Activated CD8-positive, alpha-beta memory T cell treated with anti-CD3 and anti-CD28 coated beads, Interleukin-2, amount 50 U/mL, for 24 hours (primary cell): ENCODE results near the gene TMEM198.
A peak's percentile ranks its signal among the peaks of the same experiment; 100 is the strongest.

Experiments used
- DNase-seq: peaks from one replicate; pipeline ENCODE4 v3.0.0-alpha.2; 2020; ENCODE audit errors: extremely low read depth

Gene TMEM198

DNA sequence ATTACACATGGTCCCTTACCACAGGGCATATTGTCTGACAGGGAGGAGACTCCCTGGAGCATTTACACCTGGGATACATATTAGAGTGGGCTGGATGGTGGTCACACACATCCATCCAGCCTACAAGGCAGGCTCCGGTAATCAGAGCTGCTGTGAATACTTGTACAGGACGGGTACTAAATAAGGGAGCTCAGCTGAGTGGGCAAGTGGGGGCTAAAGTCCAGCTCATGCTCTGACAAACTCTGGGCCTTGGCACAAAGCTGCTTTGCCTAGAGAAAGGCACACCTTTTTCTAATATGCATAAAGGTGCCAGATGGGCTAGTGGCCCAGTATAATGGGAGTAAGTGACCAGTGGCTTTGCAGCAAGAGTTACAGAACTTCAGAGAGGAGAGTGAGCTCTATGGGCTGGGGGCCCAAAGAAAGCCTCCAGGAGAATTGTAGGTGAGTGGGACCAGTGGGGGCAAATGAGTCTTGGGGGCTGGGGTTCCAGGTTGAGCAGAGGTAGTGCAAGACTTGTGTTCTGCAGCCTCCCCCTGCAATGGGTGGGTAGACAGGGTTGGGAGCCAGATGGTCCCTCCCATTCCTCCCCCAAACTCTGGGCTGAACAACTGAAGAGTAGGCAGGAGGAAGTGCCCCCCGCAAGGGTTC is 1.6 kb downstream of the TMEM198 start:
- no peak for DNase-seq

GRCh38 chr2:219545943-219546352 is 2.1 kb downstream of the TMEM198 start:
- no peak for DNase-seq

GRCh38 chr2:219547621-219548020 is 3.8 kb downstream of the TMEM198 start:
- no peak for DNase-seq

GRCh38 chr2:219548990-219549389 is 5.2 kb downstream of the TMEM198 start:
- no peak for DNase-seq

DNA sequence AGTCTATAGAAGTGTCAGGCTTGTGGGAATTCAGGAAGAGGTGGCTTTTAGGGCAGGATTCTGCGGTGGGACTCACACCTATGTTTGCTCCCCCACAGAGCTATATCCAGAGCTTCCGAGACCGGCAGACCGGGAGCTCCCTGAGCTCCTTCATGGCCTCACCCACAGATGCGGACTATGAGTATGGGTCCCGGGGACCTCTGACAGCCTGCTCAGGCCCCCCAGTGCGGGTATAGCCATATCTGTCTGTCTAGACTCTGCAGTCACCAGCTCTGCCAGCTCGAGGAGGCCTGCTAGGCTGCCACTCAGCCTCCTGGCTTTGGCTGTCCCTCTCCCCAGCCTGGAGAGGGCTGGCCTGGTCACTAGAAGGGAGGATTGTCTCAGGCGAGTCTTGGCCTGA is 5.8 kb downstream of the TMEM198 start:
- no peak for DNase-seq

DNA sequence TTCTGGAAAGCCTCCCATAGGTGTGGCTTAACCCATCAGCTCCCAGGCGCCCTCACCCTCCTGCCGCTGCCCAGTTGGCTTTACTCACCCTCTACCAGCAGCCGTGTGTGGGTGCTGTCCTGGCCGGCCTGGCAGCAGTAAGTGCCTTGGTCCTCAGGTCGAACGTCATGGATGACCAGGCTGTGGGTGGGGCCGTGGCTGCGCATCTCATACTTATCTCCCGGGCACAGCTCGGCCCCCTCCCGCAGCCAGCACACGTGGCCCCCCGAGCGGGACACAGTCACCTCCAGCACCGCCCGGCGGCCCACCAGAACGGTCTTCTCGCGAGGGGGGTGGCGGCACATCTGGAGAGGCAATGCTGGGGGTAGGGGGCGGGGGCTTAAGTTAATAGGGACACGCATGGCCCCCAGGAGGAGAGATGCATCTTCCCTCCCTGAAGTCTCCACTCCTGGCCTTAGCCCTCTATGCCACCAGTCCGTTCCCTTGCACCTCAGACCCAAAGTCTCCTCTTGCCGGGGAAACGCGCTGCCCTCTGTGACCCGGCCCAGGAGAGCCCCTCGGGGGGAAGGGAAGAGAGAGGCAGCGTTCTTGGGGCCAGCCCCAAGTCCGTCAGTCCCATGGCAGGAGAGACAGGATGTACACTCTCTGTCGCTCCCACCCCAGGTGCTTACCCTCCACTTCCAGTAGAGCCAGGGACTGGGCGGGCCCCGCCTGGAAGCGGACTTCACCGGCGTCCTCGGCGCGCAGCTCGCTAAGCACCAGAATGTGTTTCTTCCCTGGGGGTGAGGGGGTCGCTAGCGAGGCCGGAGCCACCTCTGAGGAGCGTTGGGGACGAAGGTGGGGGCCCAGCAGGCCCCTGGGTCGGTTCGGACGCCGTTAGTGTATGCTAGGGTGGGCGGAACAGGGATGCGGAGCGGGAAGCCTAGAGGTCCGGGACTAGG is 7.9 kb downstream of the TMEM198 start:
- no peak for DNase-seq

DNA sequence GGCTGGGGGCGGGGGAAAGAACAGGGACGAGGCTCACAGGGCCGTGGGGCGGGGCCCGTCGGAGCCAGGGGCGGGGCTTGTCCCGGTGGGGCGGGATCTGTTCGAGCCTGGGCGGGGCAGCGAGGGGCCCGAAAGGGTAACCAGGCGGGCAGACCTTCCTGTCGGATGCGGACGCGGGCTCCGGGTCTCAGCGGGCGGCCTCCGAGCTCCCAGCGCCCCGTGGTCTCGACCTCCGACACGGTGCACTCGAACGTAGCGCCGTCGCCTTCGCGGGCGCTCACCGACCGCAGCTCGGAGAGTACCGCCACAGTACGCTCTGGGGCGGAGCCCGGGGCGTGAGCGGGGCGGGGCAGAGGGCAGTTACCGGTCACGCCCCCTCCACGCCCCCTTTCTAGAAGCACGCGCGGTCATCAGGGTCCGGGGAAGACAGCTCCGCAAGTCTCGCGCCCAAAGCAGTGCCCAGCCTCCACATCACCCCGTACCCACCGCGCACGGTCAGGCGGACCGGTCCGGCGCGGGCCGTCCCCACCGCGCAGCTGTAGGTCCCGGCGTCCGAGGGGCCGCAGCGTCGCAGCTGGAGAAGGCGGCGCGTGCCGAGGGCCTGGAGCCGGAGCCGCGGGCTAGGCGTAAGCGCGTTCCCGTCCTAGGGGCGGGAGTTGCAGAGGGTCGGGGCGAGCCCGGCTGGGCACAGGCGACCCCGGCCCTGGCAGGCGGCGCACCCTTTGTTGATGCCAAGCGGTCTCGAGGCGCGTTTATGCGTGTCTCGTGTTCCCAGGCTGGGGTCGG is 8.7 kb downstream of the TMEM198 start:
- DNase-seq, result peak; percentile 34

DNA sequence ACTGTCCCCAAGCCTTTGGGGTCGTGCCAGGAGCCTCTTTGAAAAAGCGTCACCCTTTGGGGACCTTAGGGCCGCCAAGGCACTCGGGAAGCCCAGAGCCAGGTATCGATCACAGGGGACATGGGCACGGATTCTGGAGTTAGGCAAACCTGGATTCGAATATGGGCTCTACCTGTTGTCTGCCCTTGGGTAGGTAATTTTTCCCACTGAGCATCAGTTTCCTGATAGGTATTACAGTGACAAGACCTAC is 9.3 kb downstream of the TMEM198 start:
- no peak for DNase-seq

DNA sequence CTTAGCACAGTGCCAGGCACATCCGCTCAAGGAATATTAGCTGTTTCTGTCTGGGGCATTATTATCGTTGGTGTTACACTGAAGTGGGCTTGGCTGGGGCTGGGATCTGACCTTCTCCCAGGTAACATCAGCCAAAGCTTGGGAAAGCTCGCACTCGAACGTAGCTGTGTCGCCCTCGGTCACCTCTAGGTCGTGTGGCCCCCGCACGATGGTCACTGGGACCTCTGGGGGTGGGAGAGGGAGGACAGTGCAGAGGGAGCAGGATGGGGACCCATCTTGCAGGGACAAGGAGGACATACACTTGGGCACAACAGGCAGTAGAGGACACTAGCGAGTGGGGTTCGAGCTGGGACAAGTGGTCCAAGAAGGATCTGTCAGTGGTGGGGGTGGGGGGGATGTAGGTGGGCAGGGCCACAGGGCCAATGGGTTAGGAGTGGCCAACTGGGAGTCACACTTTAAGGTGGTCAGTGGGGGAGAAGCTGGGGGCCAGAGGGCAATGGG is 9.7 kb downstream of the TMEM198 start:
- no peak for DNase-seq

- DNase-seq, result no peak
Measured at GRCh38 chr2:219554350-219554749, 10.5 kb downstream of the TMEM198 start.

DNA sequence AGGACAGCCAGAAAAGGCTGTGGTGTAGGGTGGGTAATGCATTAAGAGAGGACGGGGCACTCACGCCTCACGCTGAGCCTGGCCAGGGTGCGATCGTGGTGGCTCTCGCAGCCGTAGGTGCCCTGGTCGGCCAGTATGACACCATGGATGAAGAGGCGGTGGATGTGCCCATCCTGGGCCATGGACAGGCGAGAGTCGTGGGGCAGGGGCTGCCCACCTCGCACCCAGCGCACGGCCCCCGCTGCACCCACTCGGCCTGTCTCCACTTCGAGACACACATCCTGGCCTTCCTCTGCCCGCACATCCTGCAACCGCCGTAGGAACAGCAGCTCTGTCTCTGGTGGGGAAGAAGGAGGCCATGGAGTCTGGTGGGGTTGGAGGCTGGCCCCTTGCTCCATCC is 12.1 kb downstream of the TMEM198 start:
- no peak for DNase-seq

GRCh38 chr2:219556413-219556812 is 12.6 kb downstream of the TMEM198 start:
- DNase-seq, result no peak

DNA sequence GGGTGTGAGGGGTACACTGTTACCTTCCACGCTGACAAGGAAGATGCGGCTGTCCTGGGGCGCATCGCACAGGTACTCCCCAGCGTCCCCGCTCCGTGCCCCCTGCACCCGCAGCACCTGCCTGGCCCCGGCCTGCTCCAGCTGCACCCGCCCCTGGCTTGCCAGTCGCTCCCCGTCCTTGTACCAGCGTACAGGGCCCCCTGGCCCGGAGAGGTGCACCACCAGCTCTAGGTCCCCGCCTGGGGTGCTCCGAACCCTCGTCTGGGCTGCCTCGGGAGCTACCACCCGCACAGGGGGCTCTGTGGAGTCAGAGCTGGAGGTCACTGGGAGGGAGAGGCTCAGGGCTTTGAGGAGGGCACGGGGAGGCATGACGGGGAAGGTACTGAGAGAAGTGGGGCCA is 13.5 kb downstream of the TMEM198 start:
- DNase-seq, result no peak

DNA sequence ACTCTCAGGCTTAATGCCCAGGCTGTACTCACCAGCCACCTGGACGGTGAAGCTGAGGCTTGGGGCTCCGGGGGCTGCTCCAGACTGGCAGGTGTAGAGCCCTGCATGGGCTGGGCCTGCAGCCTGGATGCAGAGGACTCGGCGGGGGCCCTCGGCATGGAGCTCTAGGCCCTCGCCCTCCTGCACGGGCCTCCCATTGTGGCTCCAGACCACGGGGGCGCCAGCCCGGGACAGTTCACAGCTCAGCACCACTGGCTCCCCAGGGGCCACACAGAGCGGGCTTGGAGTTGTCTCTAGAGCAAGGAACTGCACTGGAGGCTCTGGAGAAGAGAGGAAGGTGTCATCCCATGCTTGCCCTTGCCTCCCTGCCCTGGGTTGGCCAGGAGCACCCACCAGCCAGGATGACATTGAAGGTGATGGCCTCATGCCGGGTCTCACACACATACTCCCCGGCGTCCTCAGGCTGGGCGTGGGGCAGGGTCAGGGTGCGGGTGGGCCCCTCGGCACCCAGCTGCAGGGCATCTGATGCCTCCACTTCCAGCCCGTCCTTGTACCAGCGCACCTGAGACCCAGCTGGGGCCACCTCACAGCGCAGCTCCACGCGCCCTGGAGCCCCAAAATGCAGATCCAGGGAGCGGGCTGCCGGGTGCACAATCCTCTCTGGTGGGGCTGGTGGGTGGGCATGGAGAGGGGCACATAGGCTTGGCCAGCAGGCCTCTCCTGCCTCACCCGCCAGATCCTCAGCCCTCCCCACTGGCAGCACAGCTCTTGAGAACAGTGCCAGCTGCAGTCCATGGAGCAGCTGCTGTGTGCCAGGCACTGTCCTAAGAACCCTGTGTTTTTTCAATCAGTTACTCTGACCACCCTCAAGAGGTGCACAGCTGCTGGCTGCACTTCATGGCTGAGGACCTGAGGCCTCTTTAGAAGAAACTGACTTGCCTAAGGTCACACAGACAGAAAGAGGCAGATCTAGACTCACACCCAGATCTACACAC is 14.3 kb downstream of the TMEM198 start:
- DNase-seq, result no peak

GRCh38 chr2:219559156-219559915 is 15.5 kb downstream of the TMEM198 start:
- no peak for DNase-seq

DNA sequence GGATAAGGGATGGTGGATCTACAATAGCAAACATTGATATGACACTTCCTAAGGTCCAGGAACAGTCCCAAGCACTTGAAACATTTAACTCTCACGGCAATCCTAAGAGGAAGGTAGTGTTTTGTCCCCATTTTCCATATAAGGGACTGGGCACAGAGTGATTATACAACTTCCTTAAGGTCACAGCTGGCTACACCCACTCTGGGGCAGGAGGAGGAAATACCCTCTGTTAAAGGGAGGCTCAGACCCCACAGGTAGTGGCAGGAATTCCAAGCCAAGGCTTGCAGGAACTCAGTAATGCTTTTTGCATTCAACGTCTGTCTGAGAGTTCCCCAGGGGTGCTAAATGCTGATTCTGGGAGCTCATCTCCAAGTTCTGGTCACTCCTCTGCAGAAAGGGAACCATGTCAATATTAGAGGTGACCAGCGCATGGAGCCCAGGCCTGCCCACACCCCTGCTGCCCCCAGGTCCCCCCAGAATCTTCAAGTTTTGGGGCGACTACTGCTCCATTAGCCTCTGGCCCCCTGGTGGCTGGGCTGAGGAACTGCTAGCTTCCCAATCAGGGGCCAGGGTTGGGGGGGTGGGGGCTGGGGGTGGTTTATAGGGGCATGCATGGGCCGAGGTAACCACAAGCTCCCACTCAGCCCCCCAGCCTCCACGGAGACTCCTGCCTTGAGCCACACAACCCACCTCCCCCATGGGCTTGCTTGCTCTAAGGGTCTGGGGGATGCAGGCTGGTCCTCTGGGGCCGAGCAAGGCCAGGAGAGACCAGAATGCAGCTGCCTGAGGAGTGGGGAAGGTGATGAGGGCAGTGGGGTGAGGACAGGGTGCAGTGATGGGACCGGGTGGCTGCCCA is 16.4 kb downstream of the TMEM198 start:
- no peak for DNase-seq

DNA sequence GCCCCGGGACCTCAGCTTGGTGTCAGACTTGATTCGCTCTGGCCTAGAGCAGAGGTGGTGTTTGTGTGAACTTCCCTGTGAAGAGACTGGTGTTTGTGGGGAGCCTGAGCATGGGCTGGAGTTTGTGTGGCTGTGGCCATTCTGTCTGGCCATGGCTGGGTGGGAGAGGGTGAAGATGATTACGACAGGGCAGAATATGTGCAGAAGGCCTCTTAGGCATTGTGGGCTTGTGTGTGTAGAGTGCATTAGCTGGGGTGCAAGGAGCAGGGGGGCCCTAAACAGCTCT is 17.0 kb downstream of the TMEM198 start:
- DNase-seq, result no peak

DNA sequence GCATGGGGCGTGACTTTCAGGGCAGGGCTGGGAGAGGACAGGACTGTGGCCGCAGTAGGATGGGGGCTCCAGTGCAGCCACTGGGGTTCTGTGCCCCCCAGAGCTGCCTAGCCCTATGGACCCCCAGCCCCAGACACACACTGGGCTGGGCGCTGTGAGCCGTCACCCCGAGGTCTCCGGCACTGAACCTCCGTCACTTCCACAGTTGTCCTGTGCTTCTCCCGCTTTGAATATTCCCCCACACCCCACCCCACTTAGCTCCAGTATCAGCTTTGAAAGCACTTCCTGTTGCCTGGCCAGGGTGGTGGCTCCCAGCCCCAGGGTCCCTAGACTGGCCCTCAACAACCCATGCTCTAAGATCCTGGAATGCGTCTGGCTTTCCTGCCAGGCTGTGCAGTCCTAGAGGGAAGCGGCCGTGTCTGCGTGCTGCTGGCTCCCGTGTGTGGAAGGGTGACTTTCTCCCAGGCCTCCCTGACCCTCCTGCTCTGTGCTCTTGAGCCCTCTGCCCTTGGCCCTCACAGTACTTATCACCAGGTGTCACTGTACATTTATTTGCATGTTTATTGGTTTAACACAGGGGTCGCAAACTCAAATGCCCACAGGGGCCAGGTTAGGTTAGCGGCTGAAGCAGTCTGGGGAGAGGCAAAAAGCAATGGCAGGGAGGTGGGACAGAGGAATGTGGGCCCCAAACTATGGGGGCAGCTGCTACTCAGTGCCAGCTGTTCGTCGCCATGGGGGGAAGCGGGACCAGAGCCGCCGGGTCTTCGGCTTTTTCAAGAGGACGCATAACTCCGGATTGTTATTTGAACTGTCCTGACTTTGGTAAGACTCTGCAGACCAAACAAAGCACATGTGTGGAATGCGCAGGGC is 17.6 kb downstream of the TMEM198 start:
- DNase-seq, result no peak
